ENCODE results near the gene CPM.

- TF ChIP-seq, protein P1, sequence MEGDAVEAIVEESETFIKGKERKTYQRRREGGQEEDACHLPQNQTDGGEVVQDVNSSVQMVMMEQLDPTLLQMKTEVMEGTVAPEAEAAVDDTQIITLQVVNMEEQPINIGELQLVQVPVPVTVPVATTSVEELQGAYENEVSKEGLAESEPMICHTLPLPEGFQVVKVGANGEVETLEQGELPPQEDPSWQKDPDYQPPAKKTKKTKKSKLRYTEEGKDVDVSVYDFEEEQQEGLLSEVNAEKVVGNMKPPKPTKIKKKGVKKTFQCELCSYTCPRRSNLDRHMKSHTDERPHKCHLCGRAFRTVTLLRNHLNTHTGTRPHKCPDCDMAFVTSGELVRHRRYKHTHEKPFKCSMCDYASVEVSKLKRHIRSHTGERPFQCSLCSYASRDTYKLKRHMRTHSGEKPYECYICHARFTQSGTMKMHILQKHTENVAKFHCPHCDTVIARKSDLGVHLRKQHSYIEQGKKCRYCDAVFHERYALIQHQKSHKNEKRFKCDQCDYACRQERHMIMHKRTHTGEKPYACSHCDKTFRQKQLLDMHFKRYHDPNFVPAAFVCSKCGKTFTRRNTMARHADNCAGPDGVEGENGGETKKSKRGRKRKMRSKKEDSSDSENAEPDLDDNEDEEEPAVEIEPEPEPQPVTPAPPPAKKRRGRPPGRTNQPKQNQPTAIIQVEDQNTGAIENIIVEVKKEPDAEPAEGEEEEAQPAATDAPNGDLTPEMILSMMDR (IDR thresholded peaks at IDR 0.05; ENCODE audit: extremely low read depth in 1 of 2, insufficient read depth in 1 of 2, low read depth in 1 of 2, low read length in 2 of 2): no peak
- TF ChIP-seq EZH2 (IDR thresholded peaks at IDR 0.05; ENCODE audit: borderline replicate concordance, low read depth, low read length, severe bottlenecking): no peak
These were observed 87.9 kb downstream of the CPM start for GRCh38 chr12:68844788-68845695.
